Activated CD4-positive, alpha-beta T cell treated with anti-CD3 and anti-CD28 coated beads for 4 hours (primary cell): ENCODE results near the gene DNAH14.
A peak's percentile ranks its signal among the peaks of the same experiment; 100 is the strongest.
"Not testable (repeated sequence)": the region's sequence is repeated elsewhere in the genome, so short reads cannot be mapped to it uniquely, and the experiment has no call there.

Experiments
- DNase-seq, 2 donors: peaks; one replicate each; pipeline ENCODE4 v3.0.0-alpha.2; 2020

Gene DNAH14

GRCh38 chr1:224929335-224930237 lies at the start of gene DNAH14:
Gene DNAH14, plus strand, starts transcription at chr1:224929675. Its CDS starts 23,028 bp downstream, at chr1:224952703.
- peak in 1 of 2 donors; percentile 7 for DNase-seq

GRCh38 chr1:224880593-224881307 lies 48.7 kb upstream of the DNAH14 start:
- DNase-seq, result no peak

- DNase-seq, result not testable (repeated sequence)
These were observed 48.2 kb upstream of the DNAH14 start for GRCh38 chr1:224881308-224881692.

GRCh38 chr1:224881762-224882211 lies 47.7 kb upstream of the DNAH14 start:
- no peak for DNase-seq

GRCh38 chr1:224882264-224882663 lies 47.2 kb upstream of the DNAH14 start:
- DNase-seq, result no peak

- no peak for DNase-seq
These were observed 46.4 kb upstream of the DNAH14 start for GRCh38 chr1:224883091-224883490.

- no peak for DNase-seq
These were observed 45.1 kb upstream of the DNAH14 start for GRCh38 chr1:224884361-224884801.

- DNase-seq, result not testable (repeated sequence)
These were observed 44.1 kb upstream of the DNAH14 start for GRCh38 chr1:224885376-224885775.

GRCh38 chr1:224894915-224895314 lies 34.6 kb upstream of the DNAH14 start:
- DNase-seq, result no peak

- DNase-seq, result no peak
These were observed 33.2 kb upstream of the DNAH14 start for GRCh38 chr1:224896130-224896781.

- no peak for DNase-seq
These were observed 31.7 kb upstream of the DNAH14 start for GRCh38 chr1:224897529-224898327.

- no peak for DNase-seq
These were observed 30.5 kb upstream of the DNAH14 start for GRCh38 chr1:224898937-224899336.

GRCh38 chr1:224900062-224900630 lies 29.3 kb upstream of the DNAH14 start:
- no peak for DNase-seq

GRCh38 chr1:224901087-224901810 lies 28.2 kb upstream of the DNAH14 start:
- no peak for DNase-seq

- DNase-seq, result no peak
These were observed 25.5 kb upstream of the DNAH14 start for GRCh38 chr1:224903955-224904354.

GRCh38 chr1:224906340-224906739 lies 23.1 kb upstream of the DNAH14 start:
- no peak for DNase-seq

GRCh38 chr1:224911217-224911616 lies 18.3 kb upstream of the DNAH14 start:
- DNase-seq, result no peak

GRCh38 chr1:224914292-224914900 lies 15.1 kb upstream of the DNAH14 start:
- no peak for DNase-seq

- DNase-seq, result no peak
These were observed 10.0 kb upstream of the DNAH14 start for GRCh38 chr1:224919508-224919907.

- DNase-seq, result no peak
These were observed 8.5 kb upstream of the DNAH14 start for GRCh38 chr1:224920930-224921329.

- no peak for DNase-seq
These were observed 8.1 kb upstream of the DNAH14 start for GRCh38 chr1:224921354-224921753.
